Measurements from ENCODE around the gene NUDT22.

DNA sequence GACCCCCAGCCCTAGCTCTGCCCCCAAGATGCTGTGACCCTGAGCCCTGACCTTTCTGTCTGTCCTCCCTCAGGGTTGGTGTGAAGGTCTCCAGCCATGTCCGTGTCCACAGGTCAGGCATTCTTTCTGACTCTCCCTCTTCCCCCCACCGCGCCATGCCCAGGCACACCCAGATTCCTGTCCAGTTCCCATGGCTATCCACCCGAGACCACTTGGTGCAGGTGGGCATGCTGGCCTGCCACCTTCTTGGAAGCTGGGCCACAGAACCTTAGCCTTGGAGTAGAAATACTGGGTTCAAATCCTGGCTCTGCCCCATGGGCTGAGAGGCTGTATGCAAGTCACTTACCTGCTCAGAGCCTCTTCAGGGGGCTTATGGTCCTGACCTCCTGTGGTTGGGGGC lies 23.0 kb downstream of the NUDT22 start:
- TF ChIP-seq EZH2phosphoT487 (IDR thresholded peaks at IDR 0.05; ENCODE audit: borderline replicate concordance, low read length): no peak
- TF ChIP-seq, protein P1, sequence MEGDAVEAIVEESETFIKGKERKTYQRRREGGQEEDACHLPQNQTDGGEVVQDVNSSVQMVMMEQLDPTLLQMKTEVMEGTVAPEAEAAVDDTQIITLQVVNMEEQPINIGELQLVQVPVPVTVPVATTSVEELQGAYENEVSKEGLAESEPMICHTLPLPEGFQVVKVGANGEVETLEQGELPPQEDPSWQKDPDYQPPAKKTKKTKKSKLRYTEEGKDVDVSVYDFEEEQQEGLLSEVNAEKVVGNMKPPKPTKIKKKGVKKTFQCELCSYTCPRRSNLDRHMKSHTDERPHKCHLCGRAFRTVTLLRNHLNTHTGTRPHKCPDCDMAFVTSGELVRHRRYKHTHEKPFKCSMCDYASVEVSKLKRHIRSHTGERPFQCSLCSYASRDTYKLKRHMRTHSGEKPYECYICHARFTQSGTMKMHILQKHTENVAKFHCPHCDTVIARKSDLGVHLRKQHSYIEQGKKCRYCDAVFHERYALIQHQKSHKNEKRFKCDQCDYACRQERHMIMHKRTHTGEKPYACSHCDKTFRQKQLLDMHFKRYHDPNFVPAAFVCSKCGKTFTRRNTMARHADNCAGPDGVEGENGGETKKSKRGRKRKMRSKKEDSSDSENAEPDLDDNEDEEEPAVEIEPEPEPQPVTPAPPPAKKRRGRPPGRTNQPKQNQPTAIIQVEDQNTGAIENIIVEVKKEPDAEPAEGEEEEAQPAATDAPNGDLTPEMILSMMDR (IDR thresholded peaks at IDR 0.05; ENCODE audit: low read depth, low read length, poor library complexity, severe bottlenecking): no peak

Data from DOHH2 (cell line).